ENCODE data around the gene RSU1. TPM values are rescaled to one million over a fixed set of nuclear protein-coding genes. Genes with fewer than 3 reads are reported as not detected.

The RSU1 gene
- total RNA-seq, 1 experiment from 2014 or later = 29.5 TPM

DNA sequence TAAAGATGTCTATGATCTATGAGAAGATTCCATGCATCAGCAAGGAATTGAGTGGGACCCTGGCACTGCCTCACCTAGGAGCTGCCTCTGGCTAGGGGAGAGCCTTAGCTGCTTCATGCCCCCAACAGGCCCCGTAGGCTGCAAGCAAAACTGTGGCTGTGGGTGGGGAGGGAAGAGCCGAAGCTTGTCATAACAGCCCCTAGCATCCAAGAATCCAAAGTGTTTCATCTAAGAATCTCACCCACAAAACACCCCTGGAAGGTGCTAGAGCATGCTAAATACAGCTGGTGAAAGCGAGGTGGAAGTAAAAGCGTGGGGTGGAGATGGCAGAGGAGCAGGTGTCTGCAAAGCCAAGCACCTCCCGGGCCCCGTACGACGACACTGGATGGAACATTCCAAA is 208.0 kb downstream of the RSU1 start:
- Histone ChIP-seq H3K4me2 (ENCODE audit: low read length) (no peak overlapping the region), H3K79me2 (ENCODE audit: insufficient read depth, low read length) (no peaks in the 10 kb centered on the region), H3K27ac (ENCODE audit: low read depth, low read length) (no peak overlapping the region), H3K9me2 (ENCODE audit: insufficient read depth) (no peaks in the 10 kb centered on the region), H3K4me1 (ENCODE audit: control insufficient read depth in 1 of 2, insufficient read depth in 2 of 2, low read length in 2 of 2) (no peaks in the 10 kb centered on the region), H3K27me3 (ENCODE audit: insufficient read depth, low read length) (no peaks in the 10 kb centered on the region), H4K20me1 (ENCODE audit: insufficient read depth) (no peaks in the 10 kb centered on the region), H3K9me3 (ENCODE audit: control insufficient read depth in 1 of 2, insufficient read depth in 1 of 2, low read depth in 1 of 2, low read length in 2 of 2) (no peaks in the 10 kb centered on the region), H3K36me3 (ENCODE audit: control insufficient read depth in 1 of 2, insufficient read depth in 2 of 2, low read length in 2 of 2) (no peaks in the 10 kb centered on the region), H2AFZ (ENCODE audit: low read depth, low read length, poor library complexity, severe bottlenecking) (no peak overlapping the region), H3K4me3 (replicated peaks in 1 of 2; ENCODE audit: low read depth in 1 of 2, low read length in 2 of 2) (no peak overlapping the region), H3K9ac (ENCODE audit: low read length) (no peak overlapping the region)
- intact Hi-C loops (cut with micrococcal nuclease) = no loop called here
- RAD21 ChIA-PET (ENCODE audit: low non-redundant PET in 1 of 2, low total read pairs in 2 of 2, uncharacterized antibody in 2 of 2, unreplicated experiment in 2 of 2) = no interaction called here
- TF ChIP-seq SIN3A (IDR thresholded peaks at IDR 0.05; ENCODE audit: low read depth) = no peak
- TF ChIP-seq YY1 (IDR thresholded peaks at IDR 0.05; ENCODE audit: extremely low read depth, insufficient replicate concordance, low read depth, low read length) = no peak
- no peak for TF ChIP-seq EGR1 (IDR thresholded peaks at IDR 0.05; ENCODE audit: low read depth)
- TF ChIP-seq ATF3 (IDR thresholded peaks at IDR 0.05) = no peak
- no peak for TF ChIP-seq POLR2A (IDR thresholded peaks at IDR 0.05; ENCODE audit: borderline replicate concordance, extremely low read depth, insufficient read depth, insufficient read length)
- no peak for TF ChIP-seq TCF7L2 (IDR thresholded peaks at IDR 0.05; ENCODE audit: borderline replicate concordance, extremely low read depth, insufficient read depth, insufficient read length)
- no peak for TF ChIP-seq EZH2 (IDR thresholded peaks at IDR 0.05)
- no peak for TF ChIP-seq ZNF274 (IDR thresholded peaks at IDR 0.05; ENCODE audit: low read depth, low read length)
- DNase-seq (ENCODE audit: low read depth, low spot score) = no peak
- ATAC-seq = no peak
- POLR2A ChIA-PET = no interaction called here
- CTCF ChIA-PET = no interaction called here
- BruUV-seq (replicated peaks) = no TSS peak

- no peaks in the 10 kb centered on the region for H3K36me3 ChIP-seq (ENCODE audit: control insufficient read depth in 1 of 2, insufficient read depth in 2 of 2, low read length in 2 of 2)
- TF ChIP-seq ZNF274 (IDR thresholded peaks at IDR 0.05; ENCODE audit: low read depth, low read length) (no peak), FOSL1 (IDR thresholded peaks at IDR 0.05; ENCODE audit: low read depth) (no peak), SP1 (IDR thresholded peaks at IDR 0.05; ENCODE audit: low read depth) (no peak), SIN3A (IDR thresholded peaks at IDR 0.05; ENCODE audit: low read depth) (no peak), ATF3 (IDR thresholded peaks at IDR 0.05) (no peak), ZFX (IDR thresholded peaks at IDR 0.05) (no peak), POLR2A (IDR thresholded peaks at IDR 0.05; ENCODE audit: borderline replicate concordance, extremely low read depth, insufficient read depth, insufficient read length) (no peak), SRF (IDR thresholded peaks at IDR 0.05; ENCODE audit: low read depth) (no peak), ZBTB33 (IDR thresholded peaks at IDR 0.05; ENCODE audit: extremely low read depth, insufficient replicate concordance, low read length) (no peak), CBX3 (IDR thresholded peaks at IDR 0.05; ENCODE audit: low read depth) (no peak), JUND (IDR thresholded peaks at IDR 0.05) (no peak)
- TF ChIP-seq, protein P1, sequence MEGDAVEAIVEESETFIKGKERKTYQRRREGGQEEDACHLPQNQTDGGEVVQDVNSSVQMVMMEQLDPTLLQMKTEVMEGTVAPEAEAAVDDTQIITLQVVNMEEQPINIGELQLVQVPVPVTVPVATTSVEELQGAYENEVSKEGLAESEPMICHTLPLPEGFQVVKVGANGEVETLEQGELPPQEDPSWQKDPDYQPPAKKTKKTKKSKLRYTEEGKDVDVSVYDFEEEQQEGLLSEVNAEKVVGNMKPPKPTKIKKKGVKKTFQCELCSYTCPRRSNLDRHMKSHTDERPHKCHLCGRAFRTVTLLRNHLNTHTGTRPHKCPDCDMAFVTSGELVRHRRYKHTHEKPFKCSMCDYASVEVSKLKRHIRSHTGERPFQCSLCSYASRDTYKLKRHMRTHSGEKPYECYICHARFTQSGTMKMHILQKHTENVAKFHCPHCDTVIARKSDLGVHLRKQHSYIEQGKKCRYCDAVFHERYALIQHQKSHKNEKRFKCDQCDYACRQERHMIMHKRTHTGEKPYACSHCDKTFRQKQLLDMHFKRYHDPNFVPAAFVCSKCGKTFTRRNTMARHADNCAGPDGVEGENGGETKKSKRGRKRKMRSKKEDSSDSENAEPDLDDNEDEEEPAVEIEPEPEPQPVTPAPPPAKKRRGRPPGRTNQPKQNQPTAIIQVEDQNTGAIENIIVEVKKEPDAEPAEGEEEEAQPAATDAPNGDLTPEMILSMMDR (IDR thresholded peaks at IDR 0.05 in 2 of 3, conservative IDR thresholded peaks at IDR 0.05 in 1 of 3; ENCODE audit: borderline replicate concordance in 1 of 3, insufficient read depth in 1 of 3, low read depth in 2 of 3, low read length in 2 of 3) = no peak
- H2AFZ ChIP-seq (ENCODE audit: low read depth, low read length, poor library complexity, severe bottlenecking) = no peak overlapping the region
- no peaks in the 10 kb centered on the region for H3K9me2 ChIP-seq (ENCODE audit: insufficient read depth)
- intact Hi-C loops (cut with micrococcal nuclease) = no loop called here
- no peaks in the 10 kb centered on the region for H4K20me1 ChIP-seq (ENCODE audit: insufficient read depth)
- CTCF ChIA-PET = no interaction called here
- ATAC-seq (no peak), DNase-seq (ENCODE audit: low read depth, low spot score) (no peak)
- POLR2A ChIA-PET = no interaction called here
- no peak overlapping the region for H3K27ac ChIP-seq (ENCODE audit: low read depth, low read length)
- H3K4me1 ChIP-seq (ENCODE audit: control insufficient read depth in 1 of 2, insufficient read depth in 2 of 2, low read length in 2 of 2) = no peaks in the 10 kb centered on the region
- H3K79me2 ChIP-seq (ENCODE audit: insufficient read depth, low read length) = no peaks in the 10 kb centered on the region
- H3K9me3 ChIP-seq (ENCODE audit: control insufficient read depth in 1 of 2, insufficient read depth in 1 of 2, low read depth in 1 of 2, low read length in 2 of 2) = no peaks in the 10 kb centered on the region
- H3K4me3 ChIP-seq (replicated peaks in 1 of 2; ENCODE audit: low read depth in 1 of 2, low read length in 2 of 2) = no peak overlapping the region
- RAD21 ChIA-PET (ENCODE audit: low non-redundant PET in 1 of 2, low total read pairs in 2 of 2, uncharacterized antibody in 2 of 2, unreplicated experiment in 2 of 2) = no interaction called here
- no peaks in the 10 kb centered on the region for H3K27me3 ChIP-seq (ENCODE audit: insufficient read depth, low read length)
- no TSS peak for BruUV-seq (replicated peaks)
- H3K4me2 ChIP-seq (ENCODE audit: low read length) = no peak overlapping the region
- H3K9ac ChIP-seq (ENCODE audit: low read length) = no peak overlapping the region
Observed at GRCh38 chr10:16606923-16607322, 210.3 kb downstream of the RSU1 start.
